ENCODE measurements around the gene RPS6KB1. TPM values are rescaled to one million over a fixed set of nuclear protein-coding genes. Genes with fewer than 3 reads are reported as not detected.

Gene RPS6KB1
- total RNA-seq, 1 donor from 2014 or later = 29.0 TPM

GRCh38 chr17:59877965-59878364 lies 15.0 kb upstream of the RPS6KB1 start:
- no peak for DNase-seq
- no peaks in the 10 kb centered on the region for H3K27me3 ChIP-seq (ENCODE audit: low read depth)
- no peak for ATAC-seq
- H3K27ac ChIP-seq = no peak overlapping the region
- H3K9me3 ChIP-seq = no peaks in the 10 kb centered on the region
- no peaks in the 10 kb centered on the region for H3K4me1 ChIP-seq
- H3K36me3 ChIP-seq = peaks cover 88% of the 10 kb centered on the region
- intact Hi-C loops (cut with DNase I) = no loop called here
- H3K4me3 ChIP-seq = no peak overlapping the region
- no peak for TF ChIP-seq CTCF (IDR thresholded peaks at IDR 0.05)

- TF ChIP-seq CTCF (IDR thresholded peaks at IDR 0.05) = no peak
- DNase-seq (no peak), ATAC-seq (no peak)
- Histone ChIP-seq H3K27ac (no peak overlapping the region), H3K27me3 (ENCODE audit: low read depth) (no peaks in the 10 kb centered on the region), H3K9me3 (no peaks in the 10 kb centered on the region), H3K4me1 (no peaks in the 10 kb centered on the region), H3K36me3 (peaks cover 95% of the 10 kb centered on the region), H3K4me3 (no peak overlapping the region)
- intact Hi-C loops (cut with DNase I) = no loop called here
Observed at GRCh38 chr17:59878624-59879023, 14.3 kb upstream of the RPS6KB1 start.

- H3K27ac ChIP-seq = no peak overlapping the region
- no peaks in the 10 kb centered on the region for H3K4me1 ChIP-seq
- no peak overlapping the region for H3K4me3 ChIP-seq
- intact Hi-C loops (cut with DNase I) = no loop called here
- no peak for DNase-seq
- H3K27me3 ChIP-seq (ENCODE audit: low read depth) = no peaks in the 10 kb centered on the region
- H3K36me3 ChIP-seq = peaks cover 86% of the 10 kb centered on the region
- no peaks in the 10 kb centered on the region for H3K9me3 ChIP-seq
- TF ChIP-seq CTCF (IDR thresholded peaks at IDR 0.05) = no peak
- ATAC-seq = no peak
Observed at GRCh38 chr17:59884861-59885260, 8.1 kb upstream of the RPS6KB1 start.

GRCh38 chr17:59888145-59888750 lies 4.7 kb upstream of the RPS6KB1 start:
- H3K36me3 ChIP-seq = peaks cover 59% of the 10 kb centered on the region
- DNase-seq = no peak
- no peak for TF ChIP-seq CTCF (IDR thresholded peaks at IDR 0.05)

GRCh38 chr17:59890720-59891119 lies 2.2 kb upstream of the RPS6KB1 start:
- H3K4me1 ChIP-seq = peaks cover 27% of the 10 kb centered on the region
- no peak overlapping the region for H3K27ac ChIP-seq
- no peaks in the 10 kb centered on the region for H3K9me3 ChIP-seq
- DNase-seq = no peak
- no peak overlapping the region for H3K4me3 ChIP-seq
- no peaks in the 10 kb centered on the region for H3K27me3 ChIP-seq (ENCODE audit: low read depth)
- peaks cover 34% of the 10 kb centered on the region for H3K36me3 ChIP-seq
- intact Hi-C loops (cut with DNase I) = no loop called here
- TF ChIP-seq CTCF (IDR thresholded peaks at IDR 0.05) = no peak
- no peak for ATAC-seq

More at GRCh38 chr17:59888145-59888750, 4.7 kb upstream of the RPS6KB1 start:
- Histone ChIP-seq H3K27me3 (ENCODE audit: low read depth) (no peaks in the 10 kb centered on the region), H3K27ac (no peak overlapping the region), H3K4me1 (peaks cover 10% of the 10 kb centered on the region), H3K4me3 (no peak overlapping the region), H3K9me3 (no peaks in the 10 kb centered on the region)
- intact Hi-C loops (cut with DNase I) = no loop called here
- ATAC-seq = no peak

Measured in lower lobe of right lung (tissue), 2 donors.